Hepatocyte (in vitro differentiated cells): ENCODE data around the gene SFMBT2. TPM values are rescaled to one million over a fixed set of nuclear protein-coding genes. Genes with fewer than 3 reads are reported as not detected.
A peak's percentile ranks its signal among the peaks of the same experiment; 100 is the strongest.

Experiments
- DNase-seq: peaks from one replicate; pipeline ENCODE4 v3.0.0-alpha.2; 2016; ENCODE audit warnings: low spot score
- H2AFZ ChIP-seq: fragments of 200-600 bp; sonication (generic); 2 replicates; pipeline ENCODE4 v1.6.0; 2016; ENCODE audit warnings: antibody characterized with exemption, mild to moderate bottlenecking
- H3K27ac ChIP-seq: fragments of 200-600 bp; sonication (generic); 2 replicates; pipeline ENCODE4 v1.5.1; 2016; ENCODE audit warnings: mild to moderate bottlenecking
- H3K27me3 ChIP-seq: fragments of 200-600 bp; sonication (generic); 2 replicates; pipeline ENCODE4 v1.6.1; 2016
- H3K36me3 ChIP-seq: fragments of 200-600 bp; sonication (generic); replicated peaks from 2 replicates; pipeline ENCODE4 v1.5.1; 2016; ENCODE audit warnings: low read depth; ENCODE audit not compliant: insufficient read depth
- H3K4me1 ChIP-seq: fragments of 200-600 bp; sonication (generic); 2 replicates; pipeline ENCODE4 v1.5.1; 2016; ENCODE audit warnings: mild to moderate bottlenecking, moderate library complexity; ENCODE audit not compliant: insufficient read depth
- H3K4me2 ChIP-seq: fragments of 200-600 bp; sonication (generic); 2 replicates; pipeline ENCODE4 v1.6.0; 2016
- H3K4me3 ChIP-seq: fragments of 200-600 bp; sonication (generic); 2 replicates; pipeline ENCODE4 v1.5.1; 2016; ENCODE audit warnings: mild to moderate bottlenecking
- H3K79me2 ChIP-seq: fragments of 200-600 bp; sonication (generic); 2 replicates; pipeline ENCODE4 v1.6.0; 2017; ENCODE audit warnings: mild to moderate bottlenecking
- H3K9me2 ChIP-seq: fragments of 200-600 bp; sonication (generic); replicated peaks from 2 replicates; pipeline ENCODE4 v1.6.0; 2017; ENCODE audit warnings: mild to moderate bottlenecking; ENCODE audit not compliant: insufficient read depth
- H3K9me3 ChIP-seq: fragments of 200-600 bp; sonication (generic); 2 replicates; pipeline ENCODE4 v1.5.1; 2016; ENCODE audit warnings: low read depth, mild to moderate bottlenecking
- H4K20me1 ChIP-seq: fragments of 200-600 bp; sonication (generic); 2 replicates; pipeline ENCODE4 v1.6.0; 2016; ENCODE audit warnings: mild to moderate bottlenecking; ENCODE audit not compliant: insufficient read depth, poor library complexity, severe bottlenecking
- CTCF ChIP-seq: fragments of 200-600 bp; sonication (generic); IDR thresholded peaks from 2 replicates; pipeline ENCODE4 v1.5.1; 2016; ENCODE audit warnings: antibody characterized with exemption, mild to moderate bottlenecking; ENCODE audit not compliant: poor library complexity
- EZH2 ChIP-seq: fragments of 200-600 bp; sonication (generic); IDR thresholded peaks from 2 replicates; pipeline ENCODE4 v1.6.1; 2016; ENCODE audit warnings: antibody characterized with exemption, mild to moderate bottlenecking, borderline replicate concordance
- EZH2phosphoT487 ChIP-seq: fragments of 200-600 bp; sonication (generic); IDR thresholded peaks from one replicate; pipeline ENCODE4 v1.6.1; 2018; ENCODE audit warnings: antibody characterized with exemption, mild to moderate bottlenecking, low read depth, moderate library complexity; ENCODE audit not compliant: unreplicated experiment, severe bottlenecking
- WGBS: methylation state at CpG from one replicate; pipeline ENCODE4 v1.1.6; 2016; ENCODE audit warnings: low lambda C conversion rate; ENCODE audit errors: missing lambda C conversion rate; 5-methylcytosine and 5-hydroxymethylcytosine counted together
- polyA plus RNA-seq: library from polyadenylated mRNA; unstranded; fragments of >200 nt; fragmentation: Nextera tagmentation; extraction: Ambion mirVana; gene quantifications from 2 replicates; pipeline ENCODE4 v1.2.1, GENCODE V29; 2016
- total RNA-seq: library from RNA; depleted of rRNA; stranded (reverse); fragments of >200 nt; gene quantifications from 2 replicates; pipeline ENCODE4 v1.2.3, GENCODE V29; 2014

SFMBT2 gene
- total and polyA plus RNA-seq, 2 experiments from 2014 or later: 1.1 to 3.8 TPM

GRCh38 chr10:7296076-7296475 lies 114.8 kb downstream of the SFMBT2 start:
- TF ChIP-seq CTCF (no peak), EZH2 (no peak), EZH2phosphoT487 (no peak)
- no peak for DNase-seq
- Histone ChIP-seq H3K4me2 (no peak overlapping the region), H3K79me2 (no peaks in the 10 kb centered on the region), H2AFZ (no peak overlapping the region), H3K9me3 (no peaks in the 10 kb centered on the region), H3K9me2 (no peaks in the 10 kb centered on the region), H3K27ac (peak overlapping the region; percentile 16), H4K20me1 (no peaks in the 10 kb centered on the region), H3K4me1 (no peaks in the 10 kb centered on the region), H3K4me3 (no peak overlapping the region), H3K27me3 (no peaks in the 10 kb centered on the region), H3K36me3 (no peaks in the 10 kb centered on the region)

DNA sequence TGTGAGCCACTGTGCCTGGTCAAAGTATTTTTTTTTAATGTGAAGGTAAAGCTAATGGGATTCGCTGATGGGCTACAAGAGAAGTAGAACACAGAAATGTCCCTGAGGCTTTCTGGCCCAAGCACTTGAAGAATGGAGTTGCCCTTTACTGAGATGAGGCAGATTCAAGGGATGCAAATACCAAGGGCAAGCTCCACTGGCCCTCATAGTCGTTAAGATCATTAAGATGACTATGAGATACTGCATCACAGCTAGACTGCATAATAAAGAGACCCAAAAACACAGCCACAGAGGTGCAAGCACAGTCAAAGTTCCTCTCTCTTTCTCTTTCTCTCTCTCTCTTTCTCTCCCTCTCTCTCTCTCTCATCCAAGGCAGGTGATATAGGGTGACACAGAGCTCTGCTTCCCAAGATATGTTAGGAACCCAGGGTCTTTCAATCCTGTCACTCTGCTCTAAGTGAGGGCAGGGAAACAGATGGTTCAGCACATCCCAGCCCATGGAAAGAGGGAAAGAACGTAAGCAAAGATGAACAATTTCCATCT lies 117.4 kb downstream of the SFMBT2 start:
- no peaks in the 10 kb centered on the region for H3K9me3 ChIP-seq
- no peak overlapping the region for H3K4me2 ChIP-seq
- no peak overlapping the region for H2AFZ ChIP-seq
- 89% methylated on average over 3 of the region's 3 CpGs for WGBS
- H3K79me2 ChIP-seq: no peaks in the 10 kb centered on the region
- H3K27me3 ChIP-seq: no peaks in the 10 kb centered on the region
- no peak for DNase-seq
- H3K9me2 ChIP-seq: no peaks in the 10 kb centered on the region
- H3K4me3 ChIP-seq: no peak overlapping the region
- H3K36me3 ChIP-seq: no peaks in the 10 kb centered on the region
- no peaks in the 10 kb centered on the region for H4K20me1 ChIP-seq
- H3K27ac ChIP-seq: no peak overlapping the region
- H3K4me1 ChIP-seq: no peaks in the 10 kb centered on the region
- TF ChIP-seq CTCF (no peak), EZH2phosphoT487 (no peak), EZH2 (no peak)

- no peak for TF ChIP-seq CTCF
- TF ChIP-seq EZH2phosphoT487: no peak
- no peak for TF ChIP-seq EZH2
- no peak overlapping the region for H3K4me2 ChIP-seq
- WGBS: 72% methylated on average over 8 of the region's 8 CpGs
Measured at GRCh38 chr10:7291487-7292270, 119.2 kb downstream of the SFMBT2 start.

More at GRCh38 chr10:7291487-7292270, 119.2 kb downstream of the SFMBT2 start:
- Histone ChIP-seq H4K20me1 (no peaks in the 10 kb centered on the region), H3K4me1 (no peaks in the 10 kb centered on the region), H3K36me3 (no peaks in the 10 kb centered on the region), H3K9me3 (no peaks in the 10 kb centered on the region), H3K4me3 (no peak overlapping the region), H3K79me2 (no peaks in the 10 kb centered on the region), H3K9me2 (no peaks in the 10 kb centered on the region), H3K27ac (no peak overlapping the region), H2AFZ (no peak overlapping the region), H3K27me3 (no peaks in the 10 kb centered on the region)
- no peak for DNase-seq
